H1 (cell line): ENCODE results near the gene ZNF33B. TPM values are rescaled to one million over a fixed set of nuclear protein-coding genes. Genes with fewer than 3 reads are reported as not detected.

Source experiments
- CTCF ChIA-PET: fragments of 300-600 bp; sonication (Branson Sonifier 250); formaldehyde crosslinking; loops from one replicate; lab custom pipeline; 2021; ENCODE audit not compliant: partially characterized antibody; lab: Charles Lee
- POLR2A ChIA-PET: fragments of 300-600 bp; sonication (Branson Sonifier 250); formaldehyde crosslinking; loops from one replicate; lab custom pipeline; 2021; ENCODE audit warnings: inconsistent platforms; ENCODE audit not compliant: partially characterized antibody; lab: Charles Lee
- DNase-seq, 2 experiments: peaks; one replicate each; pipeline versions ENCODE4 v3.0.0 to v3.0.0-alpha.2; 2010 to 2022; ENCODE audit warnings: low spot score in 2 of 2, low read depth in 1 of 2, mixed read lengths in 1 of 2
- FAIRE-seq: peaks from 2 replicates; lab custom pipeline; 2011; peaks lifted over from hg19 to GRCh38; lab: Jason Lieb, UNC
- H2AFZ ChIP-seq: 2 replicates; pipeline ENCODE4 v1.8.1; 2012; ENCODE audit warnings: low read length, inconsistent platforms
- H2AK5ac ChIP-seq: 2 replicates; pipeline ENCODE4 v1.6.1; 2013; ENCODE audit warnings: low read depth, low read length
- H2BK120ac ChIP-seq: replicated peaks from 2 replicates; pipeline ENCODE3; 2013; ENCODE audit warnings: low read depth, low read length, inconsistent platforms
- H2BK12ac ChIP-seq: 2 replicates; pipeline ENCODE4 v1.6.1; 2013; ENCODE audit warnings: low read depth, low read length
- H2BK15ac ChIP-seq: 2 replicates; pipeline ENCODE4 v1.6.1; 2013; ENCODE audit warnings: low read length
- H2BK20ac ChIP-seq: 2 replicates; pipeline ENCODE4 v1.6.1; 2013; ENCODE audit warnings: low read length
- H2BK5ac ChIP-seq: 2 replicates; pipeline ENCODE4 v1.6.1; 2013; ENCODE audit warnings: low read depth, low read length
- H3K14ac ChIP-seq: 2 replicates; pipeline ENCODE4 v1.6.1; 2013; ENCODE audit warnings: inconsistent platforms; ENCODE audit not compliant: insufficient read length
- H3K18ac ChIP-seq: 2 replicates; pipeline ENCODE4 v1.6.1; 2013; ENCODE audit warnings: low read length; ENCODE audit errors: extremely low read depth
- H3K23ac ChIP-seq: 2 replicates; pipeline ENCODE4 v1.6.1; 2013; ENCODE audit warnings: inconsistent platforms; ENCODE audit not compliant: insufficient read length
- H3K23me2 ChIP-seq: 2 replicates; pipeline ENCODE4 v1.6.1; 2013; ENCODE audit warnings: low read depth, low read length
- H3K27ac ChIP-seq: 2 replicates; pipeline ENCODE4 v1.6.1; 2011; ENCODE audit warnings: low read depth, low read length, inconsistent platforms
- H3K27me3 ChIP-seq, 4 experiments: replicated peaks in 1 of 4; 1 replicate in 1 of 4; 2 replicates in 3 of 4; pipeline versions ENCODE4 v1.6.1 to v1.8.1; 2011 to 2013; ENCODE audit warnings: low read length in 3 of 4, mild to moderate bottlenecking in 3 of 4, inconsistent platforms in 2 of 4, mixed read lengths in 2 of 4, moderate library complexity in 1 of 4; ENCODE audit not compliant: control insufficient read depth in 3 of 4, insufficient read depth in 3 of 4; ENCODE audit errors: extremely low read depth in 1 of 4
- H3K36me3 ChIP-seq, 4 experiments: 2 replicates each; pipeline versions ENCODE4 v1.6.1 to v1.8.1; 2011 to 2013; ENCODE audit warnings: mild to moderate bottlenecking in 4 of 4, low read length in 3 of 4, moderate library complexity in 2 of 4, control low read depth in 1 of 4, inconsistent platforms in 1 of 4; ENCODE audit not compliant: insufficient read depth in 4 of 4, control insufficient read depth in 2 of 4
- H3K4ac ChIP-seq: replicated peaks from 2 replicates; pipeline ENCODE3; 2013; ENCODE audit warnings: low read length, low read depth, mixed read lengths, inconsistent platforms; ENCODE audit not compliant: insufficient read length
- H3K4me1 ChIP-seq, 4 experiments: replicated peaks in 1 of 4; 1 replicate in 1 of 4; 2 replicates in 3 of 4; pipeline versions ENCODE4 v1.6.1 to v1.8.1; 2011 to 2013; ENCODE audit warnings: low read length in 3 of 4, inconsistent platforms in 2 of 4, mixed read lengths in 1 of 4; ENCODE audit not compliant: insufficient read depth in 4 of 4, control insufficient read depth in 3 of 4
- H3K4me2 ChIP-seq, 2 experiments: 2 replicates each; pipeline versions ENCODE4 v1.6.1 to v1.8.1; 2011 to 2013; ENCODE audit warnings: low read depth in 2 of 2, low read length in 2 of 2, control low read depth in 1 of 2, inconsistent platforms in 1 of 2, mild to moderate bottlenecking in 1 of 2; ENCODE audit not compliant: insufficient read depth in 1 of 2
- H3K4me3 ChIP-seq, 4 experiments: fragments of 200-600, 300-600 bp in 1 of 4; sonication (generic), shearing (Covaris generic), sonication (Bioruptor Twin) in 1 of 4; 2 replicates each; pipeline versions ENCODE4 v1.5.1 to v1.8.1; 2011 to 2016; ENCODE audit warnings: low read length in 4 of 4, low read depth in 3 of 4, control low read depth in 2 of 4, inconsistent platforms in 2 of 4, mild to moderate bottlenecking in 2 of 4, mixed read lengths in 1 of 4, moderate library complexity in 1 of 4; ENCODE audit not compliant: insufficient read depth in 2 of 4; ENCODE audit errors: extremely low read depth in 1 of 4
- H3K56ac ChIP-seq: replicated peaks from 2 replicates; pipeline ENCODE3; 2013; ENCODE audit warnings: low read depth, mild to moderate bottlenecking, mixed read lengths, low read length, inconsistent platforms; ENCODE audit not compliant: insufficient read length
- H3K79me1 ChIP-seq: 2 replicates; pipeline ENCODE4 v1.6.1; 2013; ENCODE audit warnings: low read depth, low read length, control low read depth
- H3K79me2 ChIP-seq, 2 experiments: 2 replicates each; pipeline versions ENCODE4 v1.6.1 to v1.8.1; 2012 to 2013; ENCODE audit warnings: low read length in 2 of 2, mild to moderate bottlenecking in 2 of 2, inconsistent platforms in 1 of 2; ENCODE audit not compliant: insufficient read depth in 2 of 2, control insufficient read depth in 1 of 2
- H3K9ac ChIP-seq, 4 experiments: replicated peaks in 1 of 4; 1 replicate in 1 of 4; 2 replicates in 3 of 4; pipeline versions ENCODE4 v1.6.1 to v1.8.1; 2011 to 2013; ENCODE audit warnings: low read depth in 3 of 4, low read length in 3 of 4, control low read depth in 2 of 4, mild to moderate bottlenecking in 2 of 4, moderate library complexity in 2 of 4, inconsistent platforms in 1 of 4; ENCODE audit errors: extremely low read depth in 1 of 4
- H3K9me3 ChIP-seq, 2 experiments: 2 replicates each; pipeline versions ENCODE4 v1.6.1 to v1.8.1; 2012 to 2013; ENCODE audit warnings: mild to moderate bottlenecking in 2 of 2, moderate library complexity in 2 of 2, control low read depth in 1 of 2, inconsistent platforms in 1 of 2, low read depth in 1 of 2, low read length in 1 of 2, mixed read lengths in 1 of 2; ENCODE audit not compliant: insufficient read depth in 2 of 2
- H4K20me1 ChIP-seq, 2 experiments: replicated peaks in 1 of 2; 2 replicates each; pipeline versions ENCODE3 to v1.8.1; 2011 to 2013; ENCODE audit warnings: inconsistent platforms in 2 of 2, low read length in 2 of 2, mild to moderate bottlenecking in 1 of 2; ENCODE audit not compliant: insufficient read depth in 2 of 2, control insufficient read depth in 1 of 2
- H4K5ac ChIP-seq: 2 replicates; pipeline ENCODE4 v1.6.1; 2013; ENCODE audit warnings: low read length, low read depth, mixed read lengths, inconsistent platforms; ENCODE audit not compliant: insufficient read length
- H4K8ac ChIP-seq: 2 replicates; pipeline ENCODE4 v1.8.0; 2013; ENCODE audit warnings: mild to moderate bottlenecking, moderate library complexity, low read length, inconsistent platforms; ENCODE audit not compliant: insufficient read depth; ENCODE audit errors: extremely low read depth
- H4K91ac ChIP-seq: replicated peaks from 2 replicates; pipeline ENCODE3; 2013; ENCODE audit warnings: low read length, mixed read lengths, inconsistent platforms; ENCODE audit not compliant: insufficient read length
- BCL11A ChIP-seq, 2 experiments: IDR thresholded peaks; one replicate each; pipeline ENCODE4 v1.6.1; 2011; ENCODE audit warnings: low read depth in 2 of 2, low read length in 2 of 2, mild to moderate bottlenecking in 2 of 2
- GABPA ChIP-seq: IDR thresholded peaks from 2 replicates; pipeline ENCODE4 v1.6.1; 2011; ENCODE audit warnings: mild to moderate bottlenecking, low read length, moderate library complexity, borderline replicate concordance; ENCODE audit not compliant: insufficient read depth
- RAD21 ChIP-seq, 2 experiments: IDR thresholded peaks in 1 of 2; conservative IDR thresholded peaks in 1 of 2; 2 replicates each; pipeline ENCODE4 v1.6.1; 2011; ENCODE audit warnings: low read depth in 2 of 2, low read length in 2 of 2, improper control_type of control experiment in 1 of 2, inconsistent platforms in 1 of 2, mild to moderate bottlenecking in 1 of 2, moderate library complexity in 1 of 2
- RXRA ChIP-seq: IDR thresholded peaks from 2 replicates; pipeline ENCODE4 v1.6.1; 2011; ENCODE audit warnings: low read depth, mild to moderate bottlenecking, low read length, moderate library complexity; ENCODE audit not compliant: insufficient read depth
- SP1 ChIP-seq: IDR thresholded peaks from 2 replicates; pipeline ENCODE4 v1.6.1; 2011; ENCODE audit warnings: low read depth, low read length
- SRF ChIP-seq: IDR thresholded peaks from 2 replicates; pipeline ENCODE4 v1.6.1; 2011; ENCODE audit warnings: mild to moderate bottlenecking, low read depth, low read length, moderate library complexity
- TBP ChIP-seq: IDR thresholded peaks from 2 replicates; pipeline ENCODE4 v1.6.1; 2011; ENCODE audit warnings: low read depth, low read length, improper control_type of control experiment
- WGBS, 2 experiments: shearing (Covaris generic) in 1 of 2; methylation state at CpG; one replicate each; pipeline versions ENCODE4 v1.1.6 to v1.1.7; 2013 to 2015; ENCODE audit warnings: low lambda C conversion rate in 2 of 2, mixed read lengths in 2 of 2, inconsistent platforms in 1 of 2, low coverage in 1 of 2, missing lambda C conversion rate in 1 of 2; ENCODE audit not compliant: insufficient replicate concordance in 2 of 2, insufficient coverage in 1 of 2, insufficient read length in 1 of 2; ENCODE audit errors: extremely low coverage in 1 of 2, missing lambda C conversion rate in 1 of 2; 5-methylcytosine and 5-hydroxymethylcytosine counted together
- polyA plus RNA-seq, 7 experiments: library from polyadenylated mRNA; depleted of rRNA in 3 of 7; stranded (reverse) in 5 of 7; unstranded in 2 of 7; fragments of >200 nt in 5 of 7; fragments of 200-250 nt in 2 of 7; gene quantifications; 1 replicate in 5 of 7; 2 replicates in 1 of 7; 4 replicates in 1 of 7; pipeline versions ENCODE4 v1.2.1 to v1.2.3, GENCODE V29; 2011 to 2013; ENCODE audit warnings: missing spikeins in 2 of 7, mixed read lengths in 2 of 7
- total RNA-seq: library from RNA; stranded (reverse); fragmentation: NEBNext Ultra II Directional; extraction: Animal tissue kit (Norgen Biotek cat#: 25700); gene quantifications from 2 replicates; pipeline ENCODE4 v1.2.1, GENCODE V29; 2021
- TF ChIP-seq, protein P1 (sequence below): IDR thresholded peaks from 2 replicates; pipeline ENCODE4 v1.6.1; 2011; ENCODE audit warnings: low read depth, mild to moderate bottlenecking, low read length; ENCODE audit not compliant: insufficient read depth

Gene ZNF33B
- total and polyA plus RNA-seq, 2 of the 8 experiments (the other 6 are each of a cell fraction or from before 2014, with no cell fraction given): 10.7 to 33.4 TPM

DNA sequence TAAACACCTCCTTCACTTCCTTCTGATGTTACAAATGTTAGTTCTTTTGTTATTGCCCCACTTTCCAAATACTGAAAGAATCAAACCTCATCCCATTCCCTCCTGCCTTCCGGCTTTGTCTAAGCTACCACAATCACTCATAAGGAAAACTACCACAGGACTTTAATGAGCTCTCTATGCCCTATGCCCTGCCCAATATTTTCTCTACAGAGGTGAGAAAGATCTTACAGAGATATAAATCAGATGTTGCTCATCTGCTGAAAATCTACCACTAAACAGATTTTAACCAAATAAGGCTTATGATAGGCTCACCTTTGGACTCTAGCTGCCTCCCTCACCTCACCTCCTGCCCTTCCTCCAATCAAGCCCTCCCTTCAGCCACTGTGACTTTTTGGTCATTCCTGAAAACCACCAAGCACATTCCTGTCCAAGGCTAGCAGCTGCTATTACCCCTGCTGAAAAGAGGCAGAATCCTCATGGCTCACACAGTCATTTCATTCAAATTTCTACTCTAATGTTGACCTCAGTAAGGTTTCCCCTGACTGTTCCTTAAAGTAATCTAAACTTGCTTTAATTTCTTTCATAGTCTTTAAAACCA lies 7.7 kb downstream of the ZNF33B start:
- no peak overlapping the region for H2AFZ ChIP-seq
- H3K36me3 ChIP-seq: peaks cover 2 to 40% (median 9%) of the 10 kb centered on the region in 4 experiments; a peak in 5 of 8 replicates
- no peak overlapping the region for H3K14ac ChIP-seq
- H3K27me3 ChIP-seq: no peaks in the 10 kb centered on the region
- no peak overlapping the region for H4K91ac ChIP-seq
- DNase-seq (no peak), FAIRE-seq (no peak)
- H3K23ac ChIP-seq: no peak overlapping the region
- no peaks in the 10 kb centered on the region for H3K4me1 ChIP-seq
- no peak overlapping the region for H2BK120ac ChIP-seq
- POLR2A ChIA-PET: no interaction called here
- no peak overlapping the region for H3K18ac ChIP-seq
- WGBS, 2 experiments: 92% methylated on average over 1 of the region's 1 CpG; no CpG with 5 or more reads in 1 of the 2 experiments
- H2AK5ac ChIP-seq: no peak overlapping the region
- no peak overlapping the region for H2BK12ac ChIP-seq
- no peak overlapping the region for H3K56ac ChIP-seq
- H3K27ac ChIP-seq: no peak overlapping the region
- no peak overlapping the region for H3K4me2 ChIP-seq
- H4K8ac ChIP-seq: no peak overlapping the region
- H4K20me1 ChIP-seq: no peaks in the 10 kb centered on the region
- no peak overlapping the region for H4K5ac ChIP-seq
- H3K79me1 ChIP-seq: no peaks in the 10 kb centered on the region; the same call in 1 of the 2 replicates
- no peaks in the 10 kb centered on the region for H3K23me2 ChIP-seq
- H3K4ac ChIP-seq: no peak overlapping the region
- no peak overlapping the region for H2BK20ac ChIP-seq
- no peak overlapping the region for H3K4me3 ChIP-seq
- H2BK15ac ChIP-seq: no peak overlapping the region
- no peak overlapping the region for H2BK5ac ChIP-seq
- CTCF ChIA-PET: no interaction called here
- H3K79me2 ChIP-seq: peaks cover 0 to 13% of the 10 kb centered on the region in 2 experiments; a peak in 2 of 4 replicates
- no peaks in the 10 kb centered on the region for H3K9me3 ChIP-seq
- no peak overlapping the region for H3K9ac ChIP-seq
- TF ChIP-seq SRF: no peak
- TF ChIP-seq, protein P1, sequence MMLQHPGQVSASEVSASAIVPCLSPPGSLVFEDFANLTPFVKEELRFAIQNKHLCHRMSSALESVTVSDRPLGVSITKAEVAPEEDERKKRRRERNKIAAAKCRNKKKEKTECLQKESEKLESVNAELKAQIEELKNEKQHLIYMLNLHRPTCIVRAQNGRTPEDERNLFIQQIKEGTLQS: no peak
- TF ChIP-seq SP1: no peak
- TF ChIP-seq RXRA: no peak
- no peak for TF ChIP-seq RAD21 (IDR thresholded peaks at IDR 0.05 in 1 of 2, conservative IDR thresholded peaks at IDR 0.05 in 1 of 2; ENCODE audit: low read depth in 2 of 2, low read length in 2 of 2)
- TF ChIP-seq GABPA: no peak
- no peak for TF ChIP-seq BCL11A (IDR thresholded peaks at IDR 0.05; ENCODE audit: low read depth in 2 of 2, low read length in 2 of 2)
- no peak for TF ChIP-seq TBP
